Epidermal melanocyte (primary cell): Measurements from ENCODE around the gene DCLK1.

Experiments used
- DNase-seq: peaks from one replicate; pipeline ENCODE4 v3.0.0; 2011; ENCODE audit warnings: low spot score; ENCODE audit not compliant: insufficient read length

The DCLK1 gene

GRCh38 chr13:35792021-35792420 is 339.2 kb downstream of the DCLK1 start:
- no peak for DNase-seq

GRCh38 chr13:35791184-35791851 is 339.9 kb downstream of the DCLK1 start:
- DNase-seq: no peak

DNA sequence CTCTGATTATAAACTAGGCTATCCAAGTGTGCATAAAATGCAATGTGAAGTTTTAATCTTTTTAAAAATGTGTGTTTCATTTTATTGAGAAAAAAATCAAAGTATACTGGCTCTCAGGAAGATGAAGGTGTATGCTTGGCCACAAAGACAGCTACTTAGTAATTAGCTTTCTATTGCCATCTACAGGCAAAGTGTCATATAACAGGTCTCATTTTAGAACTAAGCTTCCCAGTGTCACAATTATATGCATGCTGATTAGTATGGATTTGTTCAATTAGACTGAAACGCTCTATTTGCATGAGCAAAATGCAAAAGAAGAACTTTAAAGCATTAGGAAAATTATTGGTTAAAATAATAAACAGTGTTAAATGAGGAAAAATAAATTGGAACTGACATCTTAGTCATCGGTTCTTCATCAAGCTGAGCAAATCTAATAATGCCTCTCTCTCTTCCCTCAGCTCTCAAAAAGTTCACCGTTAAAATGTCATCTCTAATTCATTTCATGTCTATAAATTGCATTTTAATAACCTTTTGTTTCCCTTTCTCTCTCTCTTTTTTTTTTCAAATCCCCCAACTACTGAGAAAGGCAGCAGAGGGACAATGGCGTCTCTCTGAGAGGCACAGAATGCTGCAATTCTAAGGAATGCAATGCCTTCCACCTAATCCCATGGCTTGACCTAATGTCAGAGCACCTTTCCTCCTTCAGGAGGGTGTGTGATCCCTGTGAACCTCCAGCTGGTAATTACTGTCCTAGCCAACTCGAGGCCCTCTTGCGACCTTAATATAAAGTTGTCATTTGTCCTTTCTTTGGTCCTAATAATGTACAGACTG is 341.6 kb downstream of the DCLK1 start:
- no peak for DNase-seq

GRCh38 chr13:35787937-35788336 is 343.2 kb downstream of the DCLK1 start:
- no peak for DNase-seq

DNA sequence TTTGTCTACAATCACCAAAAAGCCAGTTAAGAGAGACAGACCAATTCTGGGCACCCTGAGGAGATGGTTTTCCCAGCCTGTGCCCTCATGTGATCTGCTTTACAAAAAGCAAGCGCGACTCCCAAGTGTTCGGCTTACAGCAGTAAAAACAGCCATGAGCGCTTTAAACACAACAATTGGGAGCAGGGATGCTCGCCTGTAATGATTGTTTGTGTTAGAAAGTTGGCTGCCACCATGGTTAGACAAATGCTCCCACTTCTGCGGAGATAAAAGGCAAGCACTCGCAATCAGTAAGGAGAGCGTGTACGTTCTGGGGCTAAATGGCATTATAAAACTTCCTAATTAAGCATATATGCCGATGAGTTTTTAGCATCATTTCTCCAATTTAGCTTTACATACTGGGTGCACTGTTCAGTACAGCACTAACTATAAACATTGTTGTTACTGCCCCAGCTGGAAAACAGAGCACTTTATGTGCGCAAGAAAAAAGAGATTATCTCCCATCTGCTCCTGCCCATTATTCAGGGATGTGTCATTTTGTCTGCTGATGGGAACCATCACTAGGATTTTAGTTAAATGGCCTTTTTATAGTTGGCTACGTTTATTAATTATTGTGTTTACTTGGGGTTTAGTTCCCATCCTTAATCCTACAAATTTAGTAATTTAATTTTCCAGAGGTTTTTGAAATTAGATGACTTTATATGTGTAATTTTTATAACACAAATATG is 345.4 kb downstream of the DCLK1 start:
- DNase-seq: no peak

DNA sequence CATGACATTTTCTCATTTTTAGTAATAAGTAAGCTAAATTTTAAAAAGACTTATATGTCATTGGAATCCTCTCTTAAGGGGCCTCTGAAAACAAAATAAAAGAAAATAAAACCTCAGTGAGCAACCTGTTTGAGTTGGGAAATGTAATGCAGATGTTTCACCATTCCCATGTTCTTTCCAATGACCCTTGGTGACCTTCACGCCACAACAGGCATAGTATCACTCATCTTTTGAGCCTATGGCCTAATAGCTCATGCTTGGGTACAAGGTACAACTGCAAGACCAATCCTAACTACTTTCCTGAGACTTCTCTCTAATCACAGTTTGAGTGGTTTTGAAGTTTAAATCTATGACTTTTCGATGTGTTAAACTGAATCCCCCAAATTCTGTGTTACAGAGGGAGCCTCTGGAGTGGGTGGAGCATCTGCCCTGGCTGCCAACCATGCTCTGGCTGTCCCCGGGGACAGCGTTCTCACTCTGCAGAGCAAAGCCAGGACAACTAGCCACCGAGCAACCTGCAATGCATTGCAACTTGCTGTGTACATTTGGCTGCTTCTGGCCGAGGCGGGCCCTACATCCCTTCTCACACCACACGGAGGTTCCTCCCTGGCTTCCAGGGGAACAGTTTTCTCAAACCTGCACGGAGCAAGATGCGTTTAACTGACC is 346.8 kb downstream of the DCLK1 start:
- DNase-seq: no peak

DNA sequence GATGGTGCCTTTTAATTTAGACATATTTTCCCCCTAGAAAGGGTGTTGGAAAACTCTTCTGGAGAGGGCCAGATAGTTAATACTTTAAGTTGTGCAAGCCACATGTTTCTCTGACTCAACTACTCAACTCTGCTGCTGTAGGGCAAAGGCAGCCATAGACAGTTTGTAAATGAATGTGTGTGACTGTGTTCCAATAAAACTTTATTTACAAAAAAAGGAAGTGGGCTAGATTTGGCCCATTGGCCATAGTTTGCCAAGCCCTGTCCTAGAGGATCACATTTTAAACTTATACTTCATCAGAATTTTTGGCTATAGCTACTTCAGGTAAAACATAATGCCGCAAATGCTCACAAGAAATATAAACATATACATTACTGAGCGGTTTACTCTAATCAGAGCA is 348.4 kb downstream of the DCLK1 start:
- DNase-seq: no peak

- no peak for DNase-seq
These were observed 349.9 kb downstream of the DCLK1 start for GRCh38 chr13:35781036-35782000.

- DNase-seq: no peak
These were observed 350.6 kb downstream of the DCLK1 start for GRCh38 chr13:35780613-35781012.

DNA sequence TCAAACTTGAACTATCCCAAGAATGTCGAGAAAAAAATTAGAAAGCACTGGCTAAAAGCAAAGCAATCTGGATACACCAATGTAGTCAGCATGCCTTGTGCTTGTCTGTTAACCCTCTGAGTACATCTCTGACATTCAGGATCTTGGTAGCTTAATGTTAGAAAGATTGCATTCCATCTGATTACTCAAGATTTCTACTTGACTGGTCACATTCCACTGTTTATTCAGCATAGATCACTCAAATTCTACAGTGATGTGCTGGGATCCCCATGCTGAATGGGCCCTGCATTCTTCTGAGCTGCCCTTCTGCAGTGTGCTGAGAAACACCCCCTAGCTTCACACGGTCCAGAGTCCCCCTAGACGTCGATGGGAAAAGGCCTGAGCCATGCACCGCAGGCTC is 359.3 kb downstream of the DCLK1 start:
- DNase-seq: peak; percentile 71

GRCh38 chr13:35770756-35771297 is 360.4 kb downstream of the DCLK1 start:
- no peak for DNase-seq

- no peak for DNase-seq
These were observed 361.4 kb downstream of the DCLK1 start for GRCh38 chr13:35769812-35770211.

GRCh38 chr13:35768551-35768950 is 362.6 kb downstream of the DCLK1 start:
- DNase-seq: peak; percentile 52

DNA sequence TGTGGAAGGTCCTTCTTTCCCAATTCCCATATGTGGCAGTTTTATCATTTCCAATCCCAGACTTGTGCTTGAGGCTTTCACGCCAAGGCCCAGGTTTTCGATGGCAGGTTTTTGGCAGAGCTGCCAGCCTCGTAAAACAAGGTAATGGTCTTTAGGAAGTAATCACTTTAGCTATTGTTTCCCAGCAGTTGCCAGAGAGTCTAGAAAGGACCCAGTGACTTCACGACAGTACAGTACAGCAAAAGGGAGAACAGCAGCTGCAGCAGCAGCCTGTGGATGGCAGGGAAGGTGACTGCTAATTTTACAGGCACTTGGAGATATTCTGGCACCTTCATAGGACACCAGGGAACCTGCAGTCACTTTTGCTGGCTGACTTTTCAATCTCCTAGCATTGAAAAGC is 363.1 kb downstream of the DCLK1 start:
- no peak for DNase-seq

- no peak for DNase-seq
These were observed 363.8 kb downstream of the DCLK1 start for GRCh38 chr13:35767256-35767976.

DNA sequence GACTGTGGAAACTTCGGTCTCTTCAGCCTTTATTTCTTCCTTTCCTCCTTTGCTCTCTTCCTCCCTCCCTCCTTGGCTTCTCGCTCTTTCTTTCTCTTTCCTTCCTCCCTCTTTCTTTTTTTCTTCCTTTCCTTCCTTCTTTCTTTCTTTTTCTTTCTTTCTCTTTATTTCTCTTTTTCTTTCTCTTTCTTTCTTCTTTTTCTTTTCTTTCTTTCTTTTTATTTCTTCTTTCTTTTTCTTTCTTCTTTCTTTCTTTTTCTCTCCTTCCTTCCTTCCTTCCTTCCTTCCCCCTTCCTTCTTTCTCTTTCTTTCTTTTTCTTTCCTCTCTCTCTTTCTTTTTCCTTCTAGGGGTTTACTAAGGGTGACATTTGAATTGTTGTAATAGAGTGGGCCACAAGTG is 364.5 kb downstream of the DCLK1 start:
- no peak for DNase-seq

DNA sequence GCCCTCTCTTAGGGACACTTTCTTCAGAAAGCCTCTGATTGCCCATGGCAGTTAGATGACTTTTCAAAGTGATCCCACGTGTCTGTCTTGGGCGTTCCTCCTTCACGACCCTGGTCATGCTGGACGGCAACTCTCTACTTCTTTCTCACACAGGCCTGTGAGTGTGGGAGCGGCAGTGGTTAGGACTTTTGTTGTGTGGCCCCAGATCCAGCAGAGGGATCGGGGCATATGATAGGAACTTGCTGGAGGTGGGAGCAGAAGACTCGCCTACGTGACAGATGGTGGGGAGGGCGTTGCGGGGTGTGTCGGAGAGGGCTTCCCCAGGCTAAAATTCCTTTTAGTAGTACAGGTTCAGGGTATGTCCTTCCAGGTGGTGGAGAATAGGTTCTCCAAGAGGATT is 365.2 kb downstream of the DCLK1 start:
- no peak for DNase-seq

GRCh38 chr13:35765366-35765765 is 365.8 kb downstream of the DCLK1 start:
- DNase-seq: no peak

DNA sequence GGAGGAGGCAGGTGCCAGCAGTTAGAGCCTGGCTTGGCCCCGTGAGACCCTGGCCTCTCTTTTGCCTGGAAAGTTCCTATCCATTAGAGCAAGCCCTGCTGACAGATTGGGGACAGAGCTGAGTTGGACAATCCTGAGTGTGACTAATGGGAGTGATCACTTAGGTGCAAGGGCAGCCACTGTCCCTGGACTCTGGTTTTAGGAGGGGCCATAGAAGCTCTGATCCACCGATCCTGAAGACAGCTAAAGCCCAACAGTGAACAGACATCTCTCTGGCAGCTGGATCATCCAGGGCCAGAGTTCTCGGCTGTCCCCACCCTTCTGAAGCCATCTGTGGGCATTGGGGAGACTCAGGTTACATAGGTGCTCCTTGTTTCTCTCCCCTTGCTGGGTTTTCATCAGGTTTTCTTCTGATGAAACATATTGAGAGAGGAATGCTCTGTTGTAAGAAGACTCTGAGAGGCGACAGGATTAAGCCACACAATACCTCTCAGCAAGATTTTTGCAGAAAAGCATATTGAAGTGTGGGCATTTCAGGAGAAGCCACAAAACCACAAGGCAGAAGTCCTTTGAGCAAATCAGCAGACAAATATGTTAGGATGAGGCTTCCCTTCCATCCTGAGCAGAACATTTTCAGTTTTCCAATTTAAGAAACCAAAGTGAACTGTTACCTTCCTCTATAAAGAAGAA is 366.7 kb downstream of the DCLK1 start:
- DNase-seq: no peak
